PFSK-1 (cell line): Measurements from ENCODE around the gene FRMPD1.

Experiments
- POLR2AphosphoS5 ChIP-seq: IDR thresholded peaks from 2 replicates; pipeline ENCODE4 v1.6.1; 2012; ENCODE audit warnings: low read depth, mild to moderate bottlenecking, control low read depth, low read length, moderate library complexity
- REST ChIP-seq, 2 experiments: IDR thresholded peaks; 2 replicates each; pipeline versions ENCODE4 v1.6.1 to v1.8.0; 2011 to 2012; ENCODE audit warnings: low read depth in 2 of 2, low read length in 2 of 2, control low read depth in 1 of 2, inconsistent platforms in 1 of 2, mild to moderate bottlenecking in 1 of 2, moderate library complexity in 1 of 2; ENCODE audit not compliant: insufficient read depth in 1 of 2
- SIN3A ChIP-seq: IDR thresholded peaks from 2 replicates; pipeline ENCODE4 v1.6.1; 2012; ENCODE audit warnings: mild to moderate bottlenecking, low read length, moderate library complexity, borderline replicate concordance; ENCODE audit not compliant: insufficient read depth
- TAF1 ChIP-seq: IDR thresholded peaks from 2 replicates; pipeline ENCODE4 v1.6.1; 2012; ENCODE audit warnings: low read length, control low read depth, borderline replicate concordance; ENCODE audit not compliant: insufficient read depth

DNA sequence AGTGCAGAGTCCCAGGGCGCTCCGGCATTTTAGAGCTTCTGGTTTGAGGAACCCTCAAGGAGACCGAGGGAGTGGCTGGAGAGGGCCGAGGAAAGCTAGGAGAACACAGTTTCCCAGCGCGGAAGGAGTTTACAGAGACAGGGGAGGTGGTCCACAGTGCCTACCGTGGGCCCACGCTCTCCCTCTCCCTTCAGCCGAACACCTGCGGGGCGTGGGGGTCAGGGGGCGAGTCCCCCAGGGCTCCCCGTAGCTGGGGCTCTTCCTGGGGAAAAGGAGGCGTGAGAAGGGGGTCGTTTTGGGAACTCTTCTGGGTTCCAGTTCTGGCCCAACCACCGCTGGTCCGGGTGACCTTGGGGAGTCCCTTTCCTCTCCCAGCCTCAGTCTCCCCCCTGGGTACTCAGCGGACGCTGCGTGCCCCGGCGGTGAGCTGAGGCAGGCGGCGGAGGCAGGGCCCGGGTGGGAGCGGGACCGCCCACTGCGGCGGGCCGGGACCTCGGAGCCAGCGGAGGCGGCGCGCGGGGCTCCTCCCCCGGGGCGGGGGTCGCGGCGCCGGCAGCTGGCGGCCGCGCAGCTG is 368 bp upstream of the FRMPD1 start:
- no peak for TF ChIP-seq POLR2AphosphoS5
- no peak for TF ChIP-seq REST (IDR thresholded peaks at IDR 0.05; ENCODE audit: insufficient read depth in 1 of 2, low read depth in 2 of 2, low read length in 2 of 2)
- TF ChIP-seq TAF1 = no peak
- TF ChIP-seq SIN3A = no peak
